Activated effector memory CD4-positive, alpha-beta T cell treated with Interleukin-2 at 50 U/mL for 16 hours (primary cell): ENCODE data around the gene TRIM44.

Source experiments
- DNase-seq: peaks from one replicate; pipeline ENCODE4 v3.0.0-alpha.2; 2020

Gene TRIM44, protein sequence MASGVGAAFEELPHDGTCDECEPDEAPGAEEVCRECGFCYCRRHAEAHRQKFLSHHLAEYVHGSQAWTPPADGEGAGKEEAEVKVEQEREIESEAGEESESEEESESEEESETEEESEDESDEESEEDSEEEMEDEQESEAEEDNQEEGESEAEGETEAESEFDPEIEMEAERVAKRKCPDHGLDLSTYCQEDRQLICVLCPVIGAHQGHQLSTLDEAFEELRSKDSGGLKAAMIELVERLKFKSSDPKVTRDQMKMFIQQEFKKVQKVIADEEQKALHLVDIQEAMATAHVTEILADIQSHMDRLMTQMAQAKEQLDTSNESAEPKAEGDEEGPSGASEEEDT

DNA sequence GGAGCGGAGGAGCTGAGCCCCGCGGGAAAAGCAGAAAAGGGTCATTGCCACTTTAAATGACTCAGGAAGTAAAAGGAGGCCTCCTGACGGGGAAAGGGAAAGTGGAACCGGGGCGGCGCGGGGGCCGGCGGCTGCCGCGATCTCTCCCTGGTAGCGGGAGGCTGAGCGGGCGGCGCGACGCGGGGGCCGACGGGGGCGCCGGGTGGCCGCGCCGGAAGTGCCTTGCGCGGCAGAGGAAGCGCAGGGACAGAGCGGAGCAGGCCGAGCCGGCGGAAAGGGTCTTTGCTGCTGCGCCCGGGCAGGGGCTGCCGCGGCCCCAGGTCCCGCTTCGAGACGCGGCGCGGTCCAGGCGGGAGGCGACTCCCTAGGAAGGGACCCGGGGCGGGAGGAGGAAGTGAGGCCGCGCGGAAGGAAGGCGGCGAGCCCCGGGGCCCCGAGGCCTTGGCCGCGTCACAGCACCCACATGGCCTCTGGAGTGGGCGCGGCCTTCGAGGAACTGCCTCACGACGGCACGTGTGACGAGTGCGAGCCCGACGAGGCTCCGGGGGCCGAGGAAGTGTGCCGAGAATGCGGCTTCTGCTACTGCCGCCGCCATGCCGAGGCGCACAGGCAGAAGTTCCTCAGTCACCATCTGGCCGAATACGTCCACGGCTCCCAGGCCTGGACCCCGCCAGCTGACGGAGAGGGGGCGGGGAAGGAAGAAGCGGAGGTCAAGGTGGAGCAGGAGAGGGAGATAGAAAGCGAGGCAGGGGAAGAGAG, at the start of gene TRIM44:
TSS of gene TRIM44 (plus strand) at position 127 of the 759 bp plus-strand sequence. CDS start at position 464, 337 bp downstream.
- DNase-seq: peak; percentile 70

- DNase-seq: no peak
Observed at GRCh38 chr11:35614939-35615569, 47.5 kb upstream of the TRIM44 start.

GRCh38 chr11:35615921-35616900, 46.4 kb upstream of the TRIM44 start:
- no peak for DNase-seq

GRCh38 chr11:35617316-35617686, 45.3 kb upstream of the TRIM44 start:
- DNase-seq: no peak

DNA sequence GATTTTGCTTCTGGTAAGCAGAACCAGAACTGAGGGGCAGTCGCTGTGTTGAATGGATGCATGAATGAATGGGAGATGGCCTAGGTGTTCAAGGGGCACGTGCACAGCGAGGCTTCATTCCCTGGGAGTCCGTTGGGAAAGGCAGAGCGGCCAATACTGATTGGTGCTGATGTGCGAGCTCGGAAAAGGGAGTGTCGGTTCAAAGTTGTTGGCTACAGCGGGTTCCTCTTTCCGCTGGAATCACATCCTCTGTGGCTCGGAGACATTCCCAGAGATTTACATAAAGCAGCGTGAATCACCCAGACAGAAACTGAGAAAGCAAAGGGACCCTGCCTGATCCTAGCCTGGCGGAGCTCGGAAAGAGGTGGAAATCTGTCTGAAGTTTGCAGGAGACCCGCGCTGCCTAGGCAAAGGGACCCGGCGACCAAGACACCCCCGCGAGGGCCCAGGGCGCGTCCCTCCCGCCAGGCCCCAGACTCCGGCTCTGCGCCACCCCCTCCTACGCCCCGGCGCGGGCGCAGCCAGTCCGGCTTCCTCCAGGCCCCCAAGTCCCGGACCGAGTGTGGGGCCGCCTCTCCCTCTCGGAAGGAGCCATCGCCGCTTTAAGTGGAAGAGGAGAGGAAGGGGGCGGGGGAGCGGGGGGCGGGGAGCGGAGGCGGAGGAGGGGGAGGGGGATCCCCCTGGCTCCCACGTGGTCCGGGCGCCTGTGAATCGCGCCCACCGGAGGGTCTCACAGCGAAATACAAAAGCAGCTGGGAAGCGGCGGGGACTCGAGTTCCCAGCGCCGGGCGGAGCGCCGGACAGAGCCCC, 44.7 kb upstream of the TRIM44 start, which contains the start of gene FJX1:
TSS of gene FJX1 (plus strand) at position 774 of the 810 bp plus-strand sequence. CDS start 177 bp downstream, outside the sequence.
- DNase-seq: no peak

DNA sequence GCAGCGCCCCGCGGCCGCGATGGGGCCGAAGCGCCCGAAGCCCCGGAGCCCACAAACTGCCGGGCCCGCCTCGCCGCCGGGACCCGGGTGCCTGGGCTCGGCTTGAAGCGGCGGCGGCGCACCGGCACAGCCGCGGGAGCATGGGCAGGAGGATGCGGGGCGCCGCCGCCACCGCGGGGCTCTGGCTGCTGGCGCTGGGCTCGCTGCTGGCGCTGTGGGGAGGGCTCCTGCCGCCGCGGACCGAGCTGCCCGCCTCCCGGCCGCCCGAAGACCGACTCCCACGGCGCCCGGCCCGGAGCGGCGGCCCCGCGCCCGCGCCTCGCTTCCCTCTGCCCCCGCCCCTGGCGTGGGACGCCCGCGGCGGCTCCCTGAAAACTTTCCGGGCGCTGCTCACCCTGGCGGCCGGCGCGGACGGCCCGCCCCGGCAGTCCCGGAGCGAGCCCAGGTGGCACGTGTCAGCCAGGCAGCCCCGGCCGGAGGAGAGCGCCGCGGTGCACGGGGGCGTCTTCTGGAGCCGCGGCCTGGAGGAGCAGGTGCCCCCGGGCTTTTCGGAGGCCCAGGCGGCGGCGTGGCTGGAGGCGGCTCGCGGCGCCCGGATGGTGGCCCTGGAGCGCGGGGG, 44.0 kb upstream of the TRIM44 start:
- DNase-seq: no peak

DNA sequence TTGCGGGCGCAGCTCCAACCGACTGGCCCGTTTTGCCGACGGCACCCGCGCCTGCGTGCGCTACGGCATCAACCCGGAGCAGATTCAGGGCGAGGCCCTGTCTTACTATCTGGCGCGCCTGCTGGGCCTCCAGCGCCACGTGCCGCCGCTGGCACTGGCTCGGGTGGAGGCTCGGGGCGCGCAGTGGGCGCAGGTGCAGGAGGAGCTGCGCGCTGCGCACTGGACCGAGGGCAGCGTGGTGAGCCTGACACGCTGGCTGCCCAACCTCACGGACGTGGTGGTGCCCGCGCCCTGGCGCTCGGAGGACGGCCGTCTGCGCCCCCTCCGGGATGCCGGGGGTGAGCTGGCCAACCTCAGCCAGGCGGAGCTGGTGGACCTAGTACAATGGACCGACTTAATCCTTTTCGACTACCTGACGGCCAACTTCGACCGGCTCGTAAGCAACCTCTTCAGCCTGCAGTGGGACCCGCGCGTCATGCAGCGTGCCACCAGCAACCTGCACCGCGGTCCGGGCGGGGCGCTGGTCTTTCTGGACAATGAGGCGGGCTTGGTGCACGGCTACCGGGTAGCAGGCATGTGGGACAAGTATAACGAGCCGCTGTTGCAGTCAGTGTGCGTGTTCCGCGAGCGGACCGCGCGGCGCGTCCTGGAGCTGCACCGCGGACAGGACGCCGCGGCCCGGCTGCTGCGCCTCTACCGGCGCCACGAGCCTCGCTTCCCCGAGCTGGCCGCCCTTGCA, 43.3 kb upstream of the TRIM44 start:
- DNase-seq: no peak

DNA sequence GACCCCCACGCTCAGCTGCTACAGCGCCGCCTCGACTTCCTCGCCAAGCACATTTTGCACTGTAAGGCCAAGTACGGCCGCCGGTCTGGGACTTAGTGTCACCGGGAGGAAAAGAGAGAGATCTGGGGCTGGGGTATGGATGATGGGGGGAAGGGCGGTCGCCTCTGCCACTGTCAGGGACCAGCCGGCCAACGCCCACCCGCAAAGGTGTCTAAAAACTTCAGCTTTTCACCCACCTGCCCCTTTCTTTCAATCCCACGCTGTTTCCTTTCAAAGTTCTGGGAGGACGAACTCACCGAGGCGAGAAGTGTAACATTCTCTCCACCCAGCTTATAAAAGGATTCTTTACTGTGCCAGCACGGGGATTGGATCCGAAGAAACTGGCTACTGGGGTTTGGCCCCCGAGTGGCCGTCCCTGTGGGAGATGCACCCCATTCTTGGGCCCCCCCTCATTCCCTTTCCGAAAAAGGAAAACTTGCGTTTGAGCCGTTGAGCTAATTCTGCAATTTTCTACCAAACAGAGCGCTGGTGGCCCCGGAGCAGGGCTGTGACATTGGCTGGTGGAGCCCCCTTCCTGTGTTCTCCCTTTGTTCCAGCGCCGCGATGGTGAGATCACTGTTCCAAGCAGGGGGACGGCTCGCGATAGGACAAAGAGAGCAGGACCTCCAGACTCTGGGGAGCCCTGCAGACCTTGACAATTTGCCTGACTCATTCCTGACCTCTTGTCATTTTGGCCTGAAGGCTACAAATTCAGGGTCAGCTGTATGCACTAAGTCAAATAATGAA, 42.5 kb upstream of the TRIM44 start:
- no peak for DNase-seq

- no peak for DNase-seq
Observed at GRCh38 chr11:35620795-35621194, 41.8 kb upstream of the TRIM44 start.

GRCh38 chr11:35621620-35622019, 41.0 kb upstream of the TRIM44 start:
- no peak for DNase-seq

- no peak for DNase-seq
Observed at GRCh38 chr11:35622070-35622469, 40.5 kb upstream of the TRIM44 start.

- DNase-seq: no peak
Observed at GRCh38 chr11:35623621-35624168, 38.9 kb upstream of the TRIM44 start.

DNA sequence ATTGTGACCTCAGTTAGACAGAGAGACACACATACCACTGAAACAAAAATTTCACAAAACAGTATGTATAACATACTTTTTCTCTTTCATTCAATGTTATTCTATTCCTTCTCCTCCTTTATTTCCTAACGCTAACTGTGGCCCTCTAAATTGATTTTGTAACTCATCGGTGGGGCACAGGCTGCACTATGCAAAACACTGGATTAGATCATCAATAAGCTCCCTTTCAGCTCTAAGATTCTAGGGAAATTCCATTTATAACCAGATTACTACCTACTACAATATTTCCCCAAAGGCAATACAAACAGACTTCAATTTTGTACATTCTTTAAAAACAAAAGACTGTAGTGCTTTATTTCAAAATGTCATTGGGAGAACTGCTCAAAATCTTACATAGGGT, 38.3 kb upstream of the TRIM44 start:
- no peak for DNase-seq

GRCh38 chr11:35624781-35625180, 37.8 kb upstream of the TRIM44 start:
- DNase-seq: no peak

GRCh38 chr11:35626501-35626900, 36.1 kb upstream of the TRIM44 start:
- no peak for DNase-seq

DNA sequence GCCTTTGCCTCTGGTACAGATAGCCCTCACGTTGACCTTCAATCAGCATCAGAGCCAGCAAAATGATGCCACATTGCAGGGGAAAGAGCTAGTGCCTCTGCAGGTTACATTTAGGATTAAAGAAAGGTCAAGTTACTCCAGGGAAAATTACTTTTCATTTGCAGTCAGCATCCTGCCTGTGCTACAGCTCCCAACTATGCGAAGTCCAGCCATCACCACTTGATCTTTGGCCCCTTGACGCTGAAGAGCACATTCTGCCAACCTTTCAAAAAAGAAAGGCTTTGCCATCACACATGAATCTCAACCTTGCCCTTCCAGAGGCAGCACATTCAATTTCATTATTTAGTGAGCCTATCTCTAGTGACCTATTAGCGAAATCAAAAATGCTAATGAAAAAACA, 33.1 kb upstream of the TRIM44 start:
- DNase-seq: no peak

- DNase-seq: no peak
Observed at GRCh38 chr11:35629914-35630313, 32.7 kb upstream of the TRIM44 start.

DNA sequence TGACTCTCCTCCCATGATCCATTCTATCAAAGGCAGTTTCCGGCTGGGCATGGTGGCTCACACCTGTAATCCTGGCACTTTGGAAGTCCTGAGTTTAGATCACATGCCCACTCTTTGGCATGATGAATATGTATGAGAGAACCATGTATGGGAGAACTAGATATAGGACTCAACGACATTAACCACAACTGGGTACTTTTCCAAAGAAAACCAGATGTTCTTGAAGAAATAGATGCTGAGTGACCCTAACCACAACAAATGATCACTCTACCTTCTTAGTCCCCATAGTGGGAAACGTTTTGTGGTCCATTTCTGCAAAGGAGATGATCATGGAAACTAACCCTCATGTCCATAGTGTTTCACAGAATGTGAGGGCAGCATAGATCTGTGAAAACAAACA, 30.7 kb upstream of the TRIM44 start:
- DNase-seq: no peak

DNA sequence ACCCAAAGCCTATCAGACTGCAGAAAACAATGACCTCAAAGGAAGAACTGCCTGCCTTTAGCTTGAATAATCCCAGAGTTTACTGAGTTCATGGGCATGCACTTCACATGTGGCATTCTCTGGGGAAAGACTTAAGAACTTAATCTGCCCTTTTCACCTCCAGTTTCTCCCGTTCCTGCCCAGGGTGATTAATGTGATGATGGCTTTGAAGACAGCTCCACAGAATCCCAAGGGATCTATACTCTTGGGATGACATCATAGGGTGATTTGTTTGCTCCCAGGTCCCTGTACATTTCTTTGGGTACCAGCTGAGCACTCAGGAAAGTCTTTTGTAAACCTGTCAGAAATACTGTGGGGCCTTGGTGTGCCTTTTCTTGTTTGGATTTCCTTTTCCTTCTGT, 30.3 kb upstream of the TRIM44 start:
- DNase-seq: no peak
